Vagina (tissue), 2 donors: ENCODE data around the gene MT4.

Source experiments
- POLR2A ChIP-seq, 2 donors: fragments of 450-650 bp; IDR thresholded peaks; one replicate each; pipeline ENCODE4 v1.6.1; 2017; ENCODE audit warnings: antibody characterized with exemption in 2 of 2, mild to moderate bottlenecking in 2 of 2, moderate library complexity in 2 of 2
- POLR2AphosphoS5 ChIP-seq, 2 donors: sonication (generic); formaldehyde crosslinking; IDR thresholded peaks; one replicate each; pipeline ENCODE4 v1.9.0; 2017; ENCODE audit warnings: antibody characterized with exemption in 2 of 2, mild to moderate bottlenecking in 2 of 2, low read depth in 1 of 2; ENCODE audit not compliant: insufficient read depth in 1 of 2
- TF ChIP-seq, protein P1 (sequence below), 3 experiments: fragments of 450-650 bp in 2 of 3; fragments of 200-600 bp in 1 of 3; sonication (generic) in 1 of 3; IDR thresholded peaks; one replicate each; pipeline ENCODE4 v1.5.1; 2017 to 2019; ENCODE audit warnings: antibody characterized with exemption in 3 of 3, mild to moderate bottlenecking in 2 of 3, moderate library complexity in 2 of 3

DNA sequence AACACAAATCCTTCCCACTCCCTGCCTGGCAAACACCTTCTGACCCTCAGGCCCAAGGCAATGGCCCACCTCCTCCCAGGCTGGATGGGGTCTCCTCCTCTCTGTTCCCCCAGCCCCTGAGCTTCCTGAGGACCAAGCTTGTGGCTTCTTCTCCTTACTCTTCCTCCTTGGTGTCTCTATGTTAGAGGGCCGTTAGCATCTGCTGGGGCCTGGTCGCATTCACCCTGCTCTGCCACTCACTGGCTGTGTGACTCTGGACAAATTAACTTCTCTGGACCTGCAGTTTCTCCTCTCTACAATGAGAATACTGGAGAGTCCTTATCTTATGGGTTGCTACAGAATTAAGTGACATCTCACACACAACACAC is 42.8 kb downstream of the MT4 start:
- TF ChIP-seq, protein P1, sequence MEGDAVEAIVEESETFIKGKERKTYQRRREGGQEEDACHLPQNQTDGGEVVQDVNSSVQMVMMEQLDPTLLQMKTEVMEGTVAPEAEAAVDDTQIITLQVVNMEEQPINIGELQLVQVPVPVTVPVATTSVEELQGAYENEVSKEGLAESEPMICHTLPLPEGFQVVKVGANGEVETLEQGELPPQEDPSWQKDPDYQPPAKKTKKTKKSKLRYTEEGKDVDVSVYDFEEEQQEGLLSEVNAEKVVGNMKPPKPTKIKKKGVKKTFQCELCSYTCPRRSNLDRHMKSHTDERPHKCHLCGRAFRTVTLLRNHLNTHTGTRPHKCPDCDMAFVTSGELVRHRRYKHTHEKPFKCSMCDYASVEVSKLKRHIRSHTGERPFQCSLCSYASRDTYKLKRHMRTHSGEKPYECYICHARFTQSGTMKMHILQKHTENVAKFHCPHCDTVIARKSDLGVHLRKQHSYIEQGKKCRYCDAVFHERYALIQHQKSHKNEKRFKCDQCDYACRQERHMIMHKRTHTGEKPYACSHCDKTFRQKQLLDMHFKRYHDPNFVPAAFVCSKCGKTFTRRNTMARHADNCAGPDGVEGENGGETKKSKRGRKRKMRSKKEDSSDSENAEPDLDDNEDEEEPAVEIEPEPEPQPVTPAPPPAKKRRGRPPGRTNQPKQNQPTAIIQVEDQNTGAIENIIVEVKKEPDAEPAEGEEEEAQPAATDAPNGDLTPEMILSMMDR (IDR thresholded peaks at IDR 0.05): no peak
- no peak for TF ChIP-seq POLR2A (IDR thresholded peaks at IDR 0.05)
- no peak for TF ChIP-seq POLR2AphosphoS5 (IDR thresholded peaks at IDR 0.05; ENCODE audit: insufficient read depth in 1 of 2, low read depth in 1 of 2)
